Neural crest cell (in vitro differentiated cells): ENCODE data around the gene SIRT3. TPM values are rescaled to one million over a fixed set of nuclear protein-coding genes. Genes with fewer than 3 reads are reported as not detected.
A peak's percentile ranks its signal among the peaks of the same experiment; 100 is the strongest.

ENCODE experiments used
- DNase-seq: peaks from one replicate; pipeline ENCODE4 v3.0.0; 2021; ENCODE audit warnings: low read depth, mixed read lengths, low spot score
- H3K27ac Mint-ChIP-seq: one replicate; pipeline ENCODE4 v1.8.0; 2021; ENCODE audit warnings: mild to moderate bottlenecking, mixed read lengths; ENCODE audit not compliant: unreplicated experiment
- H3K27me3 Mint-ChIP-seq: 2 replicates; pipeline ENCODE4 v1.8.0; 2021; ENCODE audit warnings: low read depth, mild to moderate bottlenecking, mixed read lengths
- H3K36me3 Mint-ChIP-seq: 2 replicates; pipeline ENCODE4 v1.8.0; 2021; ENCODE audit warnings: low read depth, mild to moderate bottlenecking, mixed read lengths
- H3K4me1 Mint-ChIP-seq: 2 replicates; pipeline ENCODE4 v1.8.0; 2021; ENCODE audit warnings: mixed read lengths
- H3K4me3 Mint-ChIP-seq: one replicate; pipeline ENCODE4 v1.8.0; 2021; ENCODE audit warnings: mild to moderate bottlenecking, mixed read lengths
- H3K9me3 Mint-ChIP-seq: 2 replicates; pipeline ENCODE4 v1.8.0; 2021; ENCODE audit warnings: mixed read lengths
- CTCF ChIP-seq: fragments of 200-600 bp; sonication (generic); conservative IDR thresholded peaks from 2 replicates; pipeline ENCODE4 v1.5.0; 2021; ENCODE audit warnings: antibody characterized with exemption, mild to moderate bottlenecking
- total RNA-seq: library from RNA; stranded (reverse); gene quantifications from 2 replicates; pipeline ENCODE4 v1.2.1, GENCODE V29; 2021

Gene SIRT3
- total RNA-seq, 1 donor from 2014 or later = 24.0 TPM

GRCh38 chr11:203945-204586 is 32.1 kb downstream of the SIRT3 start:
- Mint-ChIP-seq H3K9me3 (no peaks in the 10 kb centered on the region), H3K4me1 (peaks cover 20% of the 10 kb centered on the region), H3K27me3 (peaks cover 4% of the 10 kb centered on the region), H3K4me3 (peak overlapping the region; percentile 73), H3K36me3 (peaks cover 3% of the 10 kb centered on the region), H3K27ac (no peak overlapping the region)
- no peak for DNase-seq
- TF ChIP-seq CTCF = no peak

GRCh38 chr11:203056-203944 is 32.8 kb downstream of the SIRT3 start:
- Mint-ChIP-seq H3K36me3 (peaks cover 3% of the 10 kb centered on the region), H3K4me1 (peaks cover 20% of the 10 kb centered on the region), H3K4me3 (peak overlapping the region; percentile 54), H3K27me3 (peaks cover 4% of the 10 kb centered on the region), H3K27ac (peak overlapping the region; percentile 67), H3K9me3 (no peaks in the 10 kb centered on the region)
- DNase-seq = no peak
- TF ChIP-seq CTCF = no peak

- Mint-ChIP-seq H3K27ac (no peak overlapping the region), H3K9me3 (no peaks in the 10 kb centered on the region), H3K36me3 (peaks cover under 1% of the 10 kb centered on the region), H3K4me3 (peak overlapping the region; percentile 75), H3K27me3 (peaks cover 2% of the 10 kb centered on the region), H3K4me1 (peaks cover 12% of the 10 kb centered on the region)
- TF ChIP-seq CTCF = no peak
- DNase-seq = no peak
Observed at GRCh38 chr11:202490-202889, 33.7 kb downstream of the SIRT3 start.

- Mint-ChIP-seq H3K27me3 (no peaks in the 10 kb centered on the region), H3K9me3 (no peaks in the 10 kb centered on the region), H3K27ac (no peak overlapping the region), H3K36me3 (no peaks in the 10 kb centered on the region), H3K4me1 (peaks cover 8% of the 10 kb centered on the region), H3K4me3 (peak overlapping the region; percentile 75)
- no peak for DNase-seq
- no peak for TF ChIP-seq CTCF
Observed at GRCh38 chr11:201966-202365, 34.2 kb downstream of the SIRT3 start.

- Mint-ChIP-seq H3K4me3 (no peak overlapping the region), H3K27me3 (no peaks in the 10 kb centered on the region), H3K9me3 (no peaks in the 10 kb centered on the region), H3K36me3 (no peaks in the 10 kb centered on the region), H3K4me1 (no peaks in the 10 kb centered on the region), H3K27ac (no peak overlapping the region)
- DNase-seq = no peak
- TF ChIP-seq CTCF = no peak
Observed at GRCh38 chr11:200224-201003, 35.7 kb downstream of the SIRT3 start.
